Breast epithelium (tissue), 4 donors: ENCODE data around the gene LONP2. TPM values are rescaled to one million over a fixed set of nuclear protein-coding genes. Genes with fewer than 3 reads are reported as not detected.

Experiments used
- DNase-seq, 2 donors: peaks; one replicate each; pipeline ENCODE4 v3.0.0-alpha.2; 2019; ENCODE audit warnings: low spot score in 2 of 2
- H3K27ac ChIP-seq, 2 donors: fragments of 200-600 bp; sonication (generic) in 1 of 2; one replicate each; pipeline ENCODE4 v1.5.1; 2016 to 2019; ENCODE audit warnings: mild to moderate bottlenecking in 1 of 2
- H3K27me3 ChIP-seq, 2 donors: fragments of 200-600 bp; sonication (generic) in 1 of 2; one replicate each; pipeline versions ENCODE4 v1.5.1 to v1.6.0; 2017 to 2019; ENCODE audit warnings: control low read depth in 1 of 2, mild to moderate bottlenecking in 1 of 2
- H3K36me3 ChIP-seq: fragments of 200-600 bp; one replicate; pipeline ENCODE4 v1.5.1; 2019
- H3K4me1 ChIP-seq, 2 donors: fragments of 200-600 bp; sonication (generic); one replicate each; pipeline ENCODE4 v1.5.1; 2016 to 2019; ENCODE audit warnings: control low read depth in 1 of 2
- H3K4me3 ChIP-seq, 3 donors: fragments of 200-600 bp; sonication (generic); 1 replicate in 2 of 3; 2 replicates in 1 of 3; pipeline ENCODE4 v1.5.1; 2016 to 2019; ENCODE audit warnings: mild to moderate bottlenecking in 3 of 3, moderate library complexity in 2 of 3
- H3K9me3 ChIP-seq, 2 donors: fragments of 200-600 bp; sonication (generic) in 1 of 2; one replicate each; pipeline ENCODE4 v1.5.1; 2016 to 2019; ENCODE audit warnings: control low read depth in 1 of 2
- CTCF ChIP-seq, 3 donors: fragments of 450-650 bp; IDR thresholded peaks; one replicate each; pipeline ENCODE4 v1.5.1; 2016 to 2017; ENCODE audit warnings: antibody characterized with exemption in 3 of 3, mild to moderate bottlenecking in 3 of 3, moderate library complexity in 3 of 3
- POLR2A ChIP-seq: fragments of 450-650 bp; IDR thresholded peaks from one replicate; pipeline ENCODE4 v1.6.1; 2016; ENCODE audit warnings: antibody characterized with exemption, mild to moderate bottlenecking, moderate library complexity
- POLR2AphosphoS5 ChIP-seq, 3 donors: sonication (generic); formaldehyde crosslinking; IDR thresholded peaks; one replicate each; pipeline ENCODE4 v1.6.1; 2017; ENCODE audit warnings: antibody characterized with exemption in 3 of 3
- intact Hi-C: fragments of 100-400 bp; cut with DNase I; formaldehyde crosslinking; loops from one replicate; pipeline ENCODE4 v1.15.1; 2023; ENCODE audit warnings: low total_unique reads
- total RNA-seq, 3 donors: library from RNA; depleted of rRNA; stranded (reverse); fragments of >200 nt; gene quantifications; one replicate each; pipeline ENCODE4 v1.1.0, GENCODE V29; 2016

LONP2 gene
- total RNA-seq, 3 donors from 2014 or later: 66.6 to 106 (median 98.9) TPM

GRCh38 chr16:48365601-48366164, 121.6 kb downstream of the LONP2 start:
- H3K4me1 ChIP-seq: peaks cover 5 to 15% of the 10 kb centered on the region in 2 donors
- peak; percentile 88 to 89 for DNase-seq

GRCh38 chr16:48366165-48367093, 122.3 kb downstream of the LONP2 start:
- peak in 1 of 3 donors; percentile 14 for TF ChIP-seq POLR2AphosphoS5 (IDR thresholded peaks at IDR 0.05)
- TF ChIP-seq CTCF (IDR thresholded peaks at IDR 0.05): peak; percentile 2 to 25 (median 6)
- no peak for TF ChIP-seq POLR2A
- intact Hi-C loops: loop anchor here (5.0 kb wide), 1 partner anchor 156 kb away; no protein-coding TSS in a partner anchor
- Histone ChIP-seq H3K4me1 (peaks cover 5 to 15% of the 10 kb centered on the region in 2 donors), H3K9me3 (no peaks in the 10 kb centered on the region), H3K27me3 (no peaks in the 10 kb centered on the region), H3K36me3 (peaks cover 3% of the 10 kb centered on the region), H3K27ac (peak overlapping the region; percentile 88 to 95), H3K4me3 (peak overlapping the region; percentile 58 to 69 (median 63))
- peak in 1 of 2 donors; percentile 48 for DNase-seq

More at GRCh38 chr16:48365601-48366164, 121.6 kb downstream of the LONP2 start:
- TF ChIP-seq POLR2A (peak; percentile 39), POLR2AphosphoS5 (IDR thresholded peaks at IDR 0.05) (peak in 2 of 3 donors; percentile 42 to 65), CTCF (IDR thresholded peaks at IDR 0.05) (no peak)
- intact Hi-C loops: loop anchor here (5.0 kb wide), 1 partner anchor 157 kb away; no protein-coding TSS in a partner anchor
- peaks cover 3% of the 10 kb centered on the region for H3K36me3 ChIP-seq
- H3K27ac ChIP-seq: peak overlapping the region; percentile 88 to 95
- peak overlapping the region; percentile 58 to 69 (median 63) for H3K4me3 ChIP-seq
- H3K9me3 ChIP-seq: no peaks in the 10 kb centered on the region
- H3K27me3 ChIP-seq: no peaks in the 10 kb centered on the region

GRCh38 chr16:48367441-48368049, 123.4 kb downstream of the LONP2 start:
- intact Hi-C loops: loop anchor here (5.0 kb wide), 1 partner anchor 155 kb away; no protein-coding TSS in a partner anchor
- H3K27ac ChIP-seq: peak overlapping the region in 1 of 2 donors; percentile 95
- no peaks in the 10 kb centered on the region for H3K27me3 ChIP-seq

GRCh38 chr16:48369765-48370164, 125.7 kb downstream of the LONP2 start:
- intact Hi-C loops: loop anchor here (5.0 kb wide), 1 partner anchor 153 kb away; no protein-coding TSS in a partner anchor
- DNase-seq: no peak

More at GRCh38 chr16:48367441-48368049, 123.4 kb downstream of the LONP2 start:
- Histone ChIP-seq H3K4me3 (no peak overlapping the region), H3K9me3 (no peaks in the 10 kb centered on the region), H3K4me1 (peaks cover 5 to 19% of the 10 kb centered on the region in 2 donors), H3K36me3 (no peaks in the 10 kb centered on the region)
- no peak for TF ChIP-seq POLR2AphosphoS5 (IDR thresholded peaks at IDR 0.05)
- TF ChIP-seq CTCF (IDR thresholded peaks at IDR 0.05): no peak
- no peak for TF ChIP-seq POLR2A
- no peak for DNase-seq

More at GRCh38 chr16:48369765-48370164, 125.7 kb downstream of the LONP2 start:
- peaks cover 5 to 33% of the 10 kb centered on the region in 2 donors for H3K4me1 ChIP-seq
- TF ChIP-seq POLR2A (no peak), CTCF (IDR thresholded peaks at IDR 0.05) (no peak), POLR2AphosphoS5 (IDR thresholded peaks at IDR 0.05) (no peak)
- no peaks in the 10 kb centered on the region for H3K27me3 ChIP-seq
- H3K27ac ChIP-seq: no peak overlapping the region
- H3K36me3 ChIP-seq: no peaks in the 10 kb centered on the region
- H3K9me3 ChIP-seq: no peaks in the 10 kb centered on the region
- H3K4me3 ChIP-seq: no peak overlapping the region
